CD4-positive, alpha-beta T cell (primary cell): Measurements from ENCODE around the gene BCL2L12. TPM values are rescaled to one million over a fixed set of nuclear protein-coding genes. Genes with fewer than 3 reads are reported as not detected.

ENCODE experiments used
- ATAC-seq: fragments of 200-7000 bp; cut with Tn5 transposase; one replicate; pipeline ENCODE4 v1.10.0; 2022; ENCODE audit warnings: mild to moderate bottlenecking; ENCODE audit not compliant: poor library complexity
- CTCF ChIA-PET: fragments of 350-600 bp; sonication (Branson Sonifier 250); formaldehyde crosslinking; loops from one replicate; lab custom pipeline; 2021; ENCODE audit warnings: antibody characterized with exemption, inconsistent platforms; lab: Charles Lee
- POLR2A ChIA-PET: fragments of 350-600 bp; sonication (Branson Sonifier 250); formaldehyde crosslinking; loops from one replicate; lab custom pipeline; 2021; ENCODE audit warnings: antibody characterized with exemption, inconsistent platforms; lab: Charles Lee
- DNase-seq, 14 experiments: peaks; one replicate each; pipeline ENCODE4 v3.0.0-alpha.2; 2013 to 2020; ENCODE audit warnings: mixed read lengths in 2 of 14
- H3K27ac ChIP-seq, 2 donors: one replicate each; pipeline versions ENCODE4 v1.5.1 to v1.7.0; 2013; ENCODE audit warnings: low read length in 2 of 2, low read depth in 1 of 2, mild to moderate bottlenecking in 1 of 2
- H3K27me3 ChIP-seq, 2 experiments: 1 replicate in 1 of 2; 2 replicates in 1 of 2; pipeline versions ENCODE4 v1.6.1 to v1.7.0; 2013; ENCODE audit warnings: low read length in 2 of 2, control low read depth in 1 of 2, mild to moderate bottlenecking in 1 of 2, moderate library complexity in 1 of 2; ENCODE audit not compliant: insufficient read depth in 2 of 2, control insufficient read depth in 1 of 2
- H3K36me3 ChIP-seq: one replicate; pipeline ENCODE4 v1.6.1; 2013; ENCODE audit warnings: low read length, control low read depth; ENCODE audit not compliant: insufficient read depth
- H3K4me1 ChIP-seq: one replicate; pipeline ENCODE4 v1.6.1; 2013; ENCODE audit warnings: low read length, control low read depth; ENCODE audit not compliant: insufficient read depth
- H3K4me3 ChIP-seq: one replicate; pipeline ENCODE4 v1.5.1; 2013; ENCODE audit warnings: mild to moderate bottlenecking, low read length, moderate library complexity
- H3K9me3 ChIP-seq, 2 experiments: 1 replicate in 1 of 2; 2 replicates in 1 of 2; pipeline versions ENCODE4 v1.6.1 to v1.7.0; 2013; ENCODE audit warnings: low read length in 2 of 2, mild to moderate bottlenecking in 2 of 2, control low read depth in 1 of 2, moderate library complexity in 1 of 2; ENCODE audit not compliant: control insufficient read depth in 1 of 2, insufficient read depth in 1 of 2
- H3K27ac Mint-ChIP-seq: one replicate; pipeline ENCODE4 v1.8.0; 2020; ENCODE audit warnings: mixed read lengths
- H3K27me3 Mint-ChIP-seq: one replicate; pipeline ENCODE4 v1.8.0; 2021; ENCODE audit warnings: mixed read lengths
- H3K36me3 Mint-ChIP-seq: one replicate; pipeline ENCODE4 v1.8.0; 2021; ENCODE audit warnings: low read depth, mixed read lengths
- H3K4me1 Mint-ChIP-seq: one replicate; pipeline ENCODE4 v1.8.0; 2021; ENCODE audit warnings: low read depth, mixed read lengths
- H3K4me3 Mint-ChIP-seq: one replicate; pipeline ENCODE4 v1.8.0; 2020; ENCODE audit warnings: mild to moderate bottlenecking, mixed read lengths
- H3K9me3 Mint-ChIP-seq: one replicate; pipeline ENCODE4 v1.8.0; 2020; ENCODE audit warnings: mixed read lengths
- intact Hi-C, 2 experiments: fragments of 100-400 bp; cut with DNase I in 1 of 2; cut with micrococcal nuclease in 1 of 2; formaldehyde crosslinking; loops; one replicate each; pipeline versions ENCODE4 v1.15.1 to v1.9.0; 2023 to 2025; cut with DNase I, micrococcal nuclease
- total RNA-seq, 174 experiments: library from RNA in 2 of 174; stranded (reverse) in 2 of 174; gene quantifications; one replicate each; pipeline ENCODE4 v1.2.3 and lab custom pipeline; 2021 to 2026
- TF ChIP-seq, protein P1 (sequence below): fragments of 200-600 bp; IDR thresholded peaks from one replicate; pipeline ENCODE4 v1.8.0; 2022; ENCODE audit warnings: antibody characterized with exemption, mild to moderate bottlenecking

The BCL2L12 gene
- total RNA-seq, 2 experiments from 2014 or later, result 9.9 to 11.3 TPM

DNA sequence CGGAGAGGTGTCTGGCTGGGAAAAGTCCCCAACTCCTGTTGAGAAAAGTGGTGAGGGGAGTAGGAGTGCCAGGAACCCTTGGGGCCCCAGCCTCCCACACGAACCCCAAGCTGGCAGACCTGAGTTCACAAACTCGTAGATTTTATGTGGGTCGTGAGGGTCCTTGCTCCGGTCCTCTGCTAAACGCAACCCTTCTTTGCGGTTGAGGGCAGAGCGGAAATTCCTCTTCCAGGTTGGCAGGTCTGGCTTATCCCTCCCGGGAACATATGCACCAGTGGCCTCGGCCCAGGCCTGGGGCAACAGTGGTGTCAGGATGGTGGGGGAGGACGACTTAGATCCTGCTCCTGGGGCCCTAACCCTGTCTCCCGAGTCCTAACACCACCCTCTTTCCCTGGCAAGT is 2.5 kb upstream of the BCL2L12 start:
- Mint-ChIP-seq H3K27me3 (no peaks in the 10 kb centered on the region), H3K9me3 (no peaks in the 10 kb centered on the region), H3K36me3 (peaks cover 45% of the 10 kb centered on the region), H3K4me3 (peak overlapping the region; percentile 95), H3K4me1 (peaks cover 18% of the 10 kb centered on the region), H3K27ac (peak overlapping the region; percentile 88)
- ChIA-PET POLR2A (interaction anchor here (1.1 to 6.7 kb wide), 9 partner anchors 14 to 167 kb away, joined by 3 to 125 read pairs (median 10); partner anchors contain the start of genes NOSIP, PRMT1, PRR12 and RPS11), CTCF (interaction anchor here (1.2 to 1.8 kb wide), 4 partner anchors 13 to 93 kb away, joined by 3 to 7 read pairs (median 4); no protein-coding TSS in a partner anchor)
- Histone ChIP-seq H3K27ac (peak overlapping the region; percentile 66 to 90), H3K27me3 (no peaks in the 10 kb centered on the region), H3K9me3 (no peaks in the 10 kb centered on the region), H3K4me3 (peak overlapping the region; percentile 62), H3K4me1 (peaks cover 58% of the 10 kb centered on the region), H3K36me3 (peaks cover 45% of the 10 kb centered on the region)
- ATAC-seq (no peak), DNase-seq (no peak)
- intact Hi-C loops, result loop anchor here in 1 of 2 experiments (10.0 kb wide), 1 partner anchor 1408 kb away; the partner anchor contains the start of gene CARD8
- TF ChIP-seq, protein P1, sequence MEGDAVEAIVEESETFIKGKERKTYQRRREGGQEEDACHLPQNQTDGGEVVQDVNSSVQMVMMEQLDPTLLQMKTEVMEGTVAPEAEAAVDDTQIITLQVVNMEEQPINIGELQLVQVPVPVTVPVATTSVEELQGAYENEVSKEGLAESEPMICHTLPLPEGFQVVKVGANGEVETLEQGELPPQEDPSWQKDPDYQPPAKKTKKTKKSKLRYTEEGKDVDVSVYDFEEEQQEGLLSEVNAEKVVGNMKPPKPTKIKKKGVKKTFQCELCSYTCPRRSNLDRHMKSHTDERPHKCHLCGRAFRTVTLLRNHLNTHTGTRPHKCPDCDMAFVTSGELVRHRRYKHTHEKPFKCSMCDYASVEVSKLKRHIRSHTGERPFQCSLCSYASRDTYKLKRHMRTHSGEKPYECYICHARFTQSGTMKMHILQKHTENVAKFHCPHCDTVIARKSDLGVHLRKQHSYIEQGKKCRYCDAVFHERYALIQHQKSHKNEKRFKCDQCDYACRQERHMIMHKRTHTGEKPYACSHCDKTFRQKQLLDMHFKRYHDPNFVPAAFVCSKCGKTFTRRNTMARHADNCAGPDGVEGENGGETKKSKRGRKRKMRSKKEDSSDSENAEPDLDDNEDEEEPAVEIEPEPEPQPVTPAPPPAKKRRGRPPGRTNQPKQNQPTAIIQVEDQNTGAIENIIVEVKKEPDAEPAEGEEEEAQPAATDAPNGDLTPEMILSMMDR, result no peak

- peak; percentile 69 for ATAC-seq
- H3K27ac ChIP-seq, result peak overlapping the region; percentile 51 to 90
- H3K27ac Mint-ChIP-seq, result peak overlapping the region; percentile 88
- no peaks in the 10 kb centered on the region for H3K27me3 ChIP-seq
- peak overlapping the region; percentile 95 for H3K4me3 Mint-ChIP-seq
- ChIA-PET CTCF (interaction anchor here (1.1 to 1.8 kb wide), 5 partner anchors 12 to 191 kb away, joined by 3 to 7 read pairs (median 5); no protein-coding TSS in a partner anchor), POLR2A (interaction anchor here (0.6 to 6.7 kb wide), 18 partner anchors 8 to 699 kb away, joined by 3 to 125 read pairs (median 4); partner anchors contain the start of genes FUZ, NOSIP, PIH1D1 and PRMT1)
- H3K4me1 ChIP-seq, result peaks cover 48% of the 10 kb centered on the region
- peaks cover 18% of the 10 kb centered on the region for H3K4me1 Mint-ChIP-seq
- peaks cover 36% of the 10 kb centered on the region for H3K36me3 Mint-ChIP-seq
- H3K36me3 ChIP-seq, result peaks cover 34% of the 10 kb centered on the region
- TF ChIP-seq, protein P1, result no peak
- intact Hi-C loops, result loop anchor here (1.0 to 10.0 kb wide), 6 partner anchors 14 to 1410 kb away; partner anchors contain the start of genes CARD8 (in 1 of the 2), PRR12 (in 1 of the 2), RRAS (in 1 of the 2) and SCAF1 (in 1 of the 2)
- peak overlapping the region; percentile 62 for H3K4me3 ChIP-seq
- H3K27me3 Mint-ChIP-seq, result no peaks in the 10 kb centered on the region
- H3K9me3 Mint-ChIP-seq, result no peaks in the 10 kb centered on the region
- no peaks in the 10 kb centered on the region for H3K9me3 ChIP-seq
- peak; percentile 86 to 97 (median 94) for DNase-seq
These were observed 1.3 kb upstream of the BCL2L12 start for GRCh38 chr19:49664171-49665035.

- H3K9me3 ChIP-seq, result no peaks in the 10 kb centered on the region
- peaks cover 18% of the 10 kb centered on the region for H3K4me1 Mint-ChIP-seq
- H3K27me3 ChIP-seq, result no peaks in the 10 kb centered on the region
- DNase-seq, result peak in 1 of 14 experiments; percentile 32
- peak overlapping the region; percentile 88 for H3K27ac Mint-ChIP-seq
- peaks cover 44% of the 10 kb centered on the region for H3K4me1 ChIP-seq
- intact Hi-C loops, result loop anchor here (1.0 to 10.0 kb wide), 5 partner anchors 13 to 1410 kb away; partner anchors contain the start of genes CARD8 (in 1 of the 2), PRR12 (in 1 of the 2) and SCAF1 (in 1 of the 2)
- H3K36me3 Mint-ChIP-seq, result peaks cover 34% of the 10 kb centered on the region
- ChIA-PET POLR2A (interaction anchor here (0.7 to 6.7 kb wide), 11 partner anchors 9 to 213 kb away, joined by 4 to 125 read pairs (median 8); partner anchors contain the start of genes FUZ, NOSIP, PIH1D1 and PRMT1), CTCF (interaction anchor here (0.9 to 1.8 kb wide), 4 partner anchors 11 to 191 kb away, joined by 3 to 7 read pairs (median 4); no protein-coding TSS in a partner anchor)
- H3K27ac ChIP-seq, result peak overlapping the region; percentile 51 to 90
- no peaks in the 10 kb centered on the region for H3K27me3 Mint-ChIP-seq
- ATAC-seq, result no peak
- H3K4me3 Mint-ChIP-seq, result peak overlapping the region; percentile 95
- H3K36me3 ChIP-seq, result peaks cover 29% of the 10 kb centered on the region
- no peaks in the 10 kb centered on the region for H3K9me3 Mint-ChIP-seq
- peak overlapping the region; percentile 62 for H3K4me3 ChIP-seq
- TF ChIP-seq, protein P1, result no peak
These were observed 740 bp upstream of the BCL2L12 start for GRCh38 chr19:49665036-49665350.
